Prostate gland (tissue), 2 donors: ENCODE data around the gene TET3. TPM values are rescaled to one million over a fixed set of nuclear protein-coding genes. Genes with fewer than 3 reads are reported as not detected.

Source experiments
- DNase-seq: peaks from one replicate; pipeline ENCODE4 v3.0.0-alpha.2; 2019; ENCODE audit warnings: low spot score
- H3K27ac ChIP-seq, 2 donors: fragments of 200-600 bp; sonication (generic); 2 replicates each; pipeline ENCODE4 v1.5.1; 2017 to 2019
- H3K27me3 ChIP-seq: fragments of 200-600 bp; sonication (generic); replicated peaks from 2 replicates; pipeline ENCODE4 v1.5.1; 2019; ENCODE audit not compliant: insufficient read depth
- H3K36me3 ChIP-seq, 2 donors: fragments of 200-600 bp; sonication (generic); 1 replicate in 1 of 2; 2 replicates in 1 of 2; pipeline versions ENCODE4 v1.5.1 to v1.8.1; 2017 to 2019
- H3K4me1 ChIP-seq: fragments of 200-600 bp; sonication (generic); replicated peaks from 2 replicates; pipeline ENCODE4 v1.5.1; 2019
- H3K4me3 ChIP-seq, 2 donors: fragments of 200-600 bp; sonication (generic); 2 replicates each; pipeline ENCODE4 v1.5.1; 2017 to 2019
- H3K9me3 ChIP-seq: fragments of 200-600 bp; sonication (generic); 2 replicates; pipeline ENCODE4 v1.5.1; 2017
- CTCF ChIP-seq, 4 experiments: fragments of 200-600 bp in 2 of 4; fragments of 450-650 bp in 2 of 4; sonication (generic) in 2 of 4; IDR thresholded peaks; 1 replicate in 3 of 4; 2 replicates in 1 of 4; pipeline ENCODE4 v1.5.1; 2016 to 2019; ENCODE audit warnings: antibody characterized with exemption in 4 of 4, mild to moderate bottlenecking in 2 of 4, moderate library complexity in 2 of 4
- POLR2A ChIP-seq: fragments of 450-650 bp; IDR thresholded peaks from one replicate; pipeline ENCODE4 v1.6.1; 2016; ENCODE audit warnings: antibody characterized with exemption, mild to moderate bottlenecking
- POLR2AphosphoS5 ChIP-seq: sonication (generic); formaldehyde crosslinking; IDR thresholded peaks from one replicate; pipeline ENCODE4 v1.6.1; 2017; ENCODE audit warnings: antibody characterized with exemption
- WGBS: methylation state at CpG from one replicate; pipeline ENCODE4 v1.1.5; 2018; 5-methylcytosine and 5-hydroxymethylcytosine counted together
- intact Hi-C: fragments of 100-400 bp; cut with DNase I; formaldehyde crosslinking; loops from one replicate; pipeline ENCODE4 v1.14.2; 2022
- total RNA-seq, 2 donors: library from RNA; depleted of rRNA; stranded (reverse); fragments of >200 nt; gene quantifications; one replicate each; pipeline ENCODE4 v1.1.0, GENCODE V29; 2016

The TET3 gene
- total RNA-seq, 2 donors from 2014 or later: 12.8 to 13.8 TPM

GRCh38 chr2:73987948-73988700 is 3.4 kb downstream of the TET3 start:
- H3K9me3 ChIP-seq: no peaks in the 10 kb centered on the region
- 23% methylated on average over 10 of the region's 10 CpGs for WGBS
- no peak for TF ChIP-seq POLR2A
- no peaks in the 10 kb centered on the region for H3K36me3 ChIP-seq
- peak overlapping the region; percentile 18 to 66 for H3K4me3 ChIP-seq
- intact Hi-C loops: loop anchor here (5.0 kb wide), 3 partner anchors 46 to 151 kb away; partner anchors contain the start of gene DGUOK
- peak; percentile 16 for DNase-seq
- H3K27ac ChIP-seq: peak overlapping the region in 1 of 2 donors; percentile 23
- H3K4me1 ChIP-seq: peaks cover 16% of the 10 kb centered on the region
- H3K27me3 ChIP-seq: no peaks in the 10 kb centered on the region

- WGBS: 100% methylated on average over 2 of the region's 2 CpGs
- intact Hi-C loops: loop anchor here (5.0 kb wide), 3 partner anchors 48 to 153 kb away; partner anchors contain the start of gene DGUOK
- no peaks in the 10 kb centered on the region for H3K9me3 ChIP-seq
- no peaks in the 10 kb centered on the region for H3K36me3 ChIP-seq
- H3K4me1 ChIP-seq: peaks cover 15% of the 10 kb centered on the region
- H3K27me3 ChIP-seq: no peaks in the 10 kb centered on the region
- H3K4me3 ChIP-seq: no peak overlapping the region
- TF ChIP-seq POLR2A (no peak), CTCF (IDR thresholded peaks at IDR 0.05) (no peak)
- no peak overlapping the region for H3K27ac ChIP-seq
- DNase-seq: no peak
Measured at GRCh38 chr2:73989972-73990371, 5.3 kb downstream of the TET3 start.

GRCh38 chr2:73990531-73990930 is 5.8 kb downstream of the TET3 start:
- TF ChIP-seq CTCF (IDR thresholded peaks at IDR 0.05) (no peak), POLR2AphosphoS5 (no peak)
- intact Hi-C loops: no loop called here
- no peak for DNase-seq
- H3K4me3 ChIP-seq: no peak overlapping the region
- H3K4me1 ChIP-seq: peaks cover 15% of the 10 kb centered on the region
- 89% methylated on average over 1 of the region's 1 CpG for WGBS
- no peaks in the 10 kb centered on the region for H3K27me3 ChIP-seq
- H3K27ac ChIP-seq: no peak overlapping the region
- H3K36me3 ChIP-seq: no peaks in the 10 kb centered on the region
- no peaks in the 10 kb centered on the region for H3K9me3 ChIP-seq

GRCh38 chr2:73992036-73992435 is 7.3 kb downstream of the TET3 start:
- TF ChIP-seq CTCF (IDR thresholded peaks at IDR 0.05): no peak
- TF ChIP-seq POLR2AphosphoS5: no peak
- no peak for TF ChIP-seq POLR2A
- Histone ChIP-seq H3K4me1 (peaks cover 9% of the 10 kb centered on the region), H3K4me3 (no peak overlapping the region), H3K27me3 (no peaks in the 10 kb centered on the region), H3K27ac (no peak overlapping the region), H3K36me3 (no peaks in the 10 kb centered on the region), H3K9me3 (no peaks in the 10 kb centered on the region)
- WGBS: 82% methylated on average over 4 of the region's 4 CpGs
- intact Hi-C loops: no loop called here
- no peak for DNase-seq

GRCh38 chr2:73993376-73993775 is 8.7 kb downstream of the TET3 start:
- 51% methylated on average over 3 of the region's 3 CpGs for WGBS

More at GRCh38 chr2:73993376-73993775, 8.7 kb downstream of the TET3 start:
- intact Hi-C loops: no loop called here
- H3K36me3 ChIP-seq: no peaks in the 10 kb centered on the region
- H3K9me3 ChIP-seq: no peaks in the 10 kb centered on the region
- TF ChIP-seq CTCF (IDR thresholded peaks at IDR 0.05): no peak
- no peak for TF ChIP-seq POLR2A
- no peak for TF ChIP-seq POLR2AphosphoS5
- peaks cover 7% of the 10 kb centered on the region for H3K4me1 ChIP-seq
- H3K4me3 ChIP-seq: no peak overlapping the region
- no peaks in the 10 kb centered on the region for H3K27me3 ChIP-seq
- no peak for DNase-seq
- H3K27ac ChIP-seq: no peak overlapping the region
